Kidney epithelial cell (primary cell): Measurements from ENCODE around the gene EIF3F. TPM values are rescaled to one million over a fixed set of nuclear protein-coding genes. Genes with fewer than 3 reads are reported as not detected.

ENCODE experiments used
- DNase-seq: peaks from one replicate; pipeline ENCODE4 v3.0.0-alpha.2; 2010; ENCODE audit warnings: low read depth
- H3K27me3 ChIP-seq: 2 replicates; pipeline ENCODE4 v1.6.0; 2011; ENCODE audit warnings: low read length; ENCODE audit not compliant: control insufficient read depth, insufficient read depth
- H3K36me3 ChIP-seq: 2 replicates; pipeline ENCODE4 v1.5.1; 2011; ENCODE audit warnings: low read length; ENCODE audit not compliant: control insufficient read depth, insufficient read depth
- H3K4me3 ChIP-seq: 2 replicates; pipeline ENCODE4 v1.5.1; 2011; ENCODE audit warnings: low read depth, mild to moderate bottlenecking, control low read depth, low read length
- total RNA-seq: library from RNA; depleted of rRNA; stranded (reverse); fragments of >200 nt; gene quantifications from 2 replicates; pipeline ENCODE4 v1.2.3, GENCODE V29; 2015
- TF ChIP-seq, protein P1 (sequence below): IDR thresholded peaks from 2 replicates; pipeline ENCODE4 v1.5.1; 2011; ENCODE audit warnings: mild to moderate bottlenecking, moderate library complexity, low read length, control low read depth, inconsistent platforms; ENCODE audit not compliant: insufficient read depth, poor library complexity, severe bottlenecking

The EIF3F gene
- total RNA-seq, 1 donor from 2014 or later: 334 TPM

GRCh38 chr11:7968686-7969085 is 18.5 kb upstream of the EIF3F start:
- H3K36me3 ChIP-seq: no peaks in the 10 kb centered on the region
- no peak for DNase-seq
- TF ChIP-seq, protein P1, sequence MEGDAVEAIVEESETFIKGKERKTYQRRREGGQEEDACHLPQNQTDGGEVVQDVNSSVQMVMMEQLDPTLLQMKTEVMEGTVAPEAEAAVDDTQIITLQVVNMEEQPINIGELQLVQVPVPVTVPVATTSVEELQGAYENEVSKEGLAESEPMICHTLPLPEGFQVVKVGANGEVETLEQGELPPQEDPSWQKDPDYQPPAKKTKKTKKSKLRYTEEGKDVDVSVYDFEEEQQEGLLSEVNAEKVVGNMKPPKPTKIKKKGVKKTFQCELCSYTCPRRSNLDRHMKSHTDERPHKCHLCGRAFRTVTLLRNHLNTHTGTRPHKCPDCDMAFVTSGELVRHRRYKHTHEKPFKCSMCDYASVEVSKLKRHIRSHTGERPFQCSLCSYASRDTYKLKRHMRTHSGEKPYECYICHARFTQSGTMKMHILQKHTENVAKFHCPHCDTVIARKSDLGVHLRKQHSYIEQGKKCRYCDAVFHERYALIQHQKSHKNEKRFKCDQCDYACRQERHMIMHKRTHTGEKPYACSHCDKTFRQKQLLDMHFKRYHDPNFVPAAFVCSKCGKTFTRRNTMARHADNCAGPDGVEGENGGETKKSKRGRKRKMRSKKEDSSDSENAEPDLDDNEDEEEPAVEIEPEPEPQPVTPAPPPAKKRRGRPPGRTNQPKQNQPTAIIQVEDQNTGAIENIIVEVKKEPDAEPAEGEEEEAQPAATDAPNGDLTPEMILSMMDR: no peak
- no peaks in the 10 kb centered on the region for H3K27me3 ChIP-seq
- no peak overlapping the region for H3K4me3 ChIP-seq

GRCh38 chr11:7969756-7970646 is 17.1 kb upstream of the EIF3F start:
- Histone ChIP-seq H3K36me3 (no peaks in the 10 kb centered on the region), H3K4me3 (no peak overlapping the region), H3K27me3 (no peaks in the 10 kb centered on the region)
- no peak for DNase-seq
- TF ChIP-seq, protein P1: no peak

GRCh38 chr11:7971846-7972245 is 15.3 kb upstream of the EIF3F start:
- TF ChIP-seq, protein P1: no peak

DNA sequence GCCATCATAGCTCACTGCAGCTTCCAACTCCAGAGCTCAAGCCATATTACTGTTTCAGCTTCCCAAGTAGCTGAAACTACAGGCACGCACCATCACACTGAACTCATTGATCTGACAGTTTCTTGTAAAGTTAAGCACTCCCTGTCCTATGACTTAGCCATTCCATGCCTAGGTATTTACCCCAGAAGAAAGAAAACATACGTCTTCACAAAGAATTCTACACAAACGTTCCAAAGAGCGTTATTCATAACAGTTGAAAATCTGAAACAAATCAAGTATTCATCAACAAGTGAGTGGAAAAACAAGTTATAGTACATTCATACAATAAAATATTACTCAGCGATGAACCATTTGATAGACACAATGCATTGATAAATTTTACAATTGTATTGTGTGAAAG is 14.1 kb upstream of the EIF3F start:
- DNase-seq: no peak
- Histone ChIP-seq H3K4me3 (no peak overlapping the region), H3K27me3 (no peaks in the 10 kb centered on the region), H3K36me3 (no peaks in the 10 kb centered on the region)
- TF ChIP-seq, protein P1: no peak

More at GRCh38 chr11:7971846-7972245, 15.3 kb upstream of the EIF3F start:
- H3K27me3 ChIP-seq: no peaks in the 10 kb centered on the region
- DNase-seq: no peak
- no peaks in the 10 kb centered on the region for H3K36me3 ChIP-seq
- no peak overlapping the region for H3K4me3 ChIP-seq

- no peak overlapping the region for H3K4me3 ChIP-seq
- no peaks in the 10 kb centered on the region for H3K27me3 ChIP-seq
- no peaks in the 10 kb centered on the region for H3K36me3 ChIP-seq
- TF ChIP-seq, protein P1: no peak
- no peak for DNase-seq
These were observed 12.5 kb upstream of the EIF3F start for GRCh38 chr11:7974668-7975067.

DNA sequence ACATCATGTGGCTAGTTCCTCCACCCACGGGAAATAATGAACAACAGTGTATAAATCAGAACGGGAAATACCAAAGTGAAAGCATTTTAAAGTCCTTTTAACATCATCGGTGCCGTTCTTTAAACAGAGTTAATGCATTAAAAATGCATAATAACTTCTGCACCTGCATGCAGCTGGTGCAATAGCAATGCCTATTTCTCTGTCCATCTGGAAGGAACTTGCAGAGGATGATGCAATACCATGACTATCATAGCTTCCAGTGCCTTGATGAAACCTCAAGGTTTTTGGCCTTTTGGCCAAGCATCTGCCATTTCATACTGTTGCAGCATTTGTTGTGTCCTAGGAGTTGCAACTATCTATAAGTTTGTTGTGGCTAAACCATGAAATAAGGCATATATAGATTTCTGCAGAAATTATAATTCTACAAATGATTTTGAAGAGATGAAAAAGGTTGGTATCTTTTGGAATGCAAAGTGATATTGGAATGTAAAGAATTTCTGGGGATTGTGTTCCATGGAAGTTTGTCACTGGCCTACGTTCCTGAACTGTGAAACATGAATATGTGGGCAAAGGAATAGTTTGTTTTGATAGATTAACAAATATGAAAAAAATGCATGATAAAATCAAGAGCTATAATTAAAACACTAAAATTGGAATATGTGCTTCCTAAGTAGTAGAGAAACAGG is 9.8 kb upstream of the EIF3F start:
- peak; percentile 34 for DNase-seq
- H3K4me3 ChIP-seq: no peak overlapping the region
- TF ChIP-seq, protein P1: no peak
- no peaks in the 10 kb centered on the region for H3K36me3 ChIP-seq
- no peaks in the 10 kb centered on the region for H3K27me3 ChIP-seq
